GM23338 (cell line): ENCODE data around the gene BFSP2. TPM values are rescaled to one million over a fixed set of nuclear protein-coding genes. Genes with fewer than 3 reads are reported as not detected.

ENCODE experiments used
- ATAC-seq: fragments of 200-7000 bp; cut with Tn5 transposase; 3 replicates; pipeline ENCODE4 v1.9.1; 2020
- DNase-seq: peaks from one replicate; pipeline ENCODE4 v3.0.0-alpha.2; 2015; ENCODE audit warnings: low spot score
- H2AFZ ChIP-seq: fragments of 200-600 bp; sonication (generic); 2 replicates; pipeline ENCODE4 v1.8.0; 2016; ENCODE audit warnings: antibody characterized with exemption, mild to moderate bottlenecking, moderate library complexity
- H3F3A ChIP-seq: fragments of 200-600 bp; sonication (generic); replicated peaks from 2 replicates; pipeline ENCODE4 v1.8.0; 2017; ENCODE audit warnings: antibody characterized with exemption, mixed run types, low read depth
- H3K27ac ChIP-seq: fragments of 200-600 bp; sonication (generic); 2 replicates; pipeline ENCODE4 v1.6.1; 2016; ENCODE audit warnings: low read depth
- H3K27me3 ChIP-seq: fragments of 200-600 bp; sonication (generic); 2 replicates; pipeline ENCODE4 v1.8.0; 2016; ENCODE audit warnings: mild to moderate bottlenecking, mixed run types, moderate library complexity; ENCODE audit not compliant: insufficient read depth
- H3K36me3 ChIP-seq: fragments of 200-600 bp; sonication (generic); 2 replicates; pipeline ENCODE4 v1.8.0; 2016; ENCODE audit warnings: mild to moderate bottlenecking; ENCODE audit not compliant: insufficient read depth
- H3K4me1 ChIP-seq: fragments of 200-600 bp; sonication (generic); 2 replicates; pipeline ENCODE4 v1.8.0; 2016; ENCODE audit warnings: mild to moderate bottlenecking, moderate library complexity; ENCODE audit not compliant: insufficient read depth
- H3K4me2 ChIP-seq: fragments of 200-600 bp; sonication (generic); 2 replicates; pipeline ENCODE4 v1.7.1; 2017; ENCODE audit warnings: mixed run types
- H3K4me3 ChIP-seq: fragments of 200-600 bp; sonication (generic); 2 replicates; pipeline ENCODE4 v1.6.1; 2016; ENCODE audit warnings: mixed run types
- H3K79me2 ChIP-seq: fragments of 200-600 bp; sonication (generic); replicated peaks from 2 replicates; pipeline ENCODE4 v1.8.0; 2017; ENCODE audit warnings: mild to moderate bottlenecking; ENCODE audit not compliant: insufficient read depth
- H3K9me2 ChIP-seq: fragments of 200-600 bp; sonication (generic); 2 replicates; pipeline ENCODE4 v1.8.0; 2017; ENCODE audit not compliant: insufficient read depth
- H4K20me1 ChIP-seq: fragments of 200-600 bp; sonication (generic); replicated peaks from 2 replicates; pipeline ENCODE4 v1.8.0; 2017; ENCODE audit warnings: mild to moderate bottlenecking; ENCODE audit not compliant: insufficient read depth
- H3K27ac Mint-ChIP-seq: 2 replicates; pipeline ENCODE4 v1.8.0; 2020; ENCODE audit warnings: inconsistent platforms, mild to moderate bottlenecking, moderate library complexity, mixed read lengths
- H3K27me3 Mint-ChIP-seq: 3 replicates; pipeline ENCODE4 v1.8.0; 2022; ENCODE audit warnings: low read depth, mild to moderate bottlenecking, moderate library complexity, mixed read lengths, inconsistent platforms; ENCODE audit not compliant: insufficient read depth, poor library complexity
- H3K36me3 Mint-ChIP-seq: 3 replicates; pipeline ENCODE4 v1.8.0; 2021; ENCODE audit warnings: low read depth, mild to moderate bottlenecking, inconsistent platforms, moderate library complexity, mixed read lengths
- H3K4me1 Mint-ChIP-seq: 3 replicates; pipeline ENCODE4 v1.8.0; 2020; ENCODE audit warnings: mild to moderate bottlenecking, inconsistent platforms, mixed read lengths
- H3K4me3 Mint-ChIP-seq: 3 replicates; pipeline ENCODE4 v1.8.0; 2021; ENCODE audit warnings: moderate library complexity, mild to moderate bottlenecking, inconsistent platforms, mixed read lengths
- H3K9me3 Mint-ChIP-seq: 3 replicates; pipeline ENCODE4 v1.8.0; 2020; ENCODE audit warnings: moderate library complexity, mild to moderate bottlenecking, inconsistent platforms, mixed read lengths
- CREB1 ChIP-seq: fragments of 250-450 bp; sonication (Bioruptor Pico); IDR thresholded peaks from 2 replicates; pipeline ENCODE4 v1.5.0; 2020; ENCODE audit warnings: low read depth, mild to moderate bottlenecking, moderate library complexity
- CTCF ChIP-seq, 2 experiments: fragments of 200-600 bp in 1 of 2; sonication (generic) in 1 of 2; conservative IDR thresholded peaks; 2 replicates each; pipeline versions ENCODE4 v1.5.1 to v1.6.1; 2016 to 2017; ENCODE audit warnings: antibody characterized with exemption in 2 of 2, low read depth in 2 of 2, mild to moderate bottlenecking in 2 of 2, moderate library complexity in 1 of 2
- ETS1 ChIP-seq: IDR thresholded peaks from 2 replicates; pipeline ENCODE4 v1.6.1; 2016; ENCODE audit warnings: antibody characterized with exemption
- EZH2phosphoT487 ChIP-seq: fragments of 200-600 bp; sonication (generic); IDR thresholded peaks from one replicate; pipeline ENCODE4 v1.8.1; 2018; ENCODE audit warnings: antibody characterized with exemption; ENCODE audit not compliant: unreplicated experiment
- JUNB ChIP-seq: IDR thresholded peaks from one replicate; pipeline ENCODE4 v1.6.1; 2016; ENCODE audit warnings: antibody characterized with exemption; ENCODE audit not compliant: unreplicated experiment
- NANOG ChIP-seq: IDR thresholded peaks from 2 replicates; pipeline ENCODE4 v1.6.1; 2016; ENCODE audit warnings: antibody characterized with exemption, borderline replicate concordance
- POLR2AphosphoS5 ChIP-seq: IDR thresholded peaks from 2 replicates; pipeline ENCODE4 v1.6.1; 2016; ENCODE audit warnings: antibody characterized with exemption, low read depth
- REST ChIP-seq: IDR thresholded peaks from one replicate; pipeline ENCODE4 v1.6.1; 2018; ENCODE audit warnings: antibody characterized with exemption; ENCODE audit not compliant: unreplicated experiment
- STAT1 ChIP-seq: IDR thresholded peaks from one replicate; pipeline ENCODE4 v1.6.1; 2016; ENCODE audit warnings: antibody characterized with exemption; ENCODE audit not compliant: unreplicated experiment
- ZNF114 ChIP-seq: fragments of 250-450 bp; sonication (Bioruptor Pico); IDR thresholded peaks from 2 replicates; pipeline ENCODE4 v1.5.0; 2020; ENCODE audit warnings: mild to moderate bottlenecking, moderate library complexity
- ZNF331 ChIP-seq: fragments of 250-450 bp; sonication (Bioruptor Pico); IDR thresholded peaks from 2 replicates; pipeline ENCODE4 v1.5.0; 2020; ENCODE audit warnings: low read depth, mild to moderate bottlenecking, moderate library complexity
- ZNF462 ChIP-seq: fragments of 250-450 bp; sonication (Bioruptor Pico); IDR thresholded peaks from 2 replicates; pipeline ENCODE4 v1.5.0; 2020; ENCODE audit warnings: mild to moderate bottlenecking, moderate library complexity
- polyA plus RNA-seq: library from polyadenylated mRNA; unstranded; fragments of >200 nt; fragmentation: Nextera tagmentation; extraction: Ambion mirVana; gene quantifications from 2 replicates; pipeline ENCODE4 v1.2.1, GENCODE V29; 2016
- total RNA-seq: library from RNA; depleted of rRNA; stranded (reverse); fragments of >200 nt; shearing (Covaris generic); gene quantifications from 2 replicates; pipeline ENCODE4 v1.2.3, GENCODE V29; 2014

The BFSP2 gene
- total and polyA plus RNA-seq, 2 experiments from 2014 or later = not detected

GRCh38 chr3:133486658-133487057, 86.8 kb downstream of the BFSP2 start (continued):
- no peak for TF ChIP-seq ZNF462 (CRISPR knock-in tag)
- no peak for TF ChIP-seq ETS1
- no peak for TF ChIP-seq STAT1

GRCh38 chr3:133487204-133487603, 87.3 kb downstream of the BFSP2 start:
- ATAC-seq = no peak
- Histone ChIP-seq H3K27me3 (no peaks in the 10 kb centered on the region), H3K4me1 (peaks cover 4% of the 10 kb centered on the region; the same call in 1 of the 2 replicates), H2AFZ (no peak overlapping the region), H3K9me2 (no peaks in the 10 kb centered on the region), H3K27ac (no peak overlapping the region), H3K79me2 (no peaks in the 10 kb centered on the region), H3F3A (no peaks in the 10 kb centered on the region), H3K36me3 (no peaks in the 10 kb centered on the region; the same call in 1 of the 2 replicates), H3K4me2 (no peak overlapping the region), H3K4me3 (no peak overlapping the region), H4K20me1 (no peaks in the 10 kb centered on the region)
- H3K27ac Mint-ChIP-seq = no peak overlapping the region
- DNase-seq = no peak
- H3K27me3 Mint-ChIP-seq = peaks cover 12% of the 10 kb centered on the region
- H3K36me3 Mint-ChIP-seq = peaks cover 25% of the 10 kb centered on the region
- H3K9me3 Mint-ChIP-seq = peaks cover 61% of the 10 kb centered on the region
- H3K4me1 Mint-ChIP-seq = peaks cover 14% of the 10 kb centered on the region
- no peak overlapping the region for H3K4me3 Mint-ChIP-seq
- no peak for TF ChIP-seq EZH2phosphoT487
- TF ChIP-seq NANOG = no peak
- no peak for TF ChIP-seq CREB1 (CRISPR knock-in tag)
- no peak for TF ChIP-seq ZNF114 (CRISPR knock-in tag)
- no peak for TF ChIP-seq JUNB
- TF ChIP-seq POLR2AphosphoS5 = no peak
- no peak for TF ChIP-seq CTCF (conservative IDR thresholded peaks at IDR 0.05; ENCODE audit: low read depth in 2 of 2)
- TF ChIP-seq STAT1 = no peak
- no peak for TF ChIP-seq ZNF331
- no peak for TF ChIP-seq REST
- no peak for TF ChIP-seq ETS1
